IPS-18a (cell line): Measurements from ENCODE around the gene POTEG.
"Not testable (repeated sequence)": the region's sequence is repeated elsewhere in the genome, so short reads cannot be mapped to it uniquely, and the experiment has no call there.

ENCODE experiments used
- H3K27ac ChIP-seq: one replicate; pipeline ENCODE4 v1.5.1; 2013; ENCODE audit warnings: low read length
- H3K27me3 ChIP-seq: one replicate; pipeline ENCODE4 v1.6.1; 2013; ENCODE audit warnings: mild to moderate bottlenecking, low read length; ENCODE audit not compliant: control insufficient read depth, insufficient read depth
- H3K36me3 ChIP-seq: one replicate; pipeline ENCODE4 v1.6.1; 2013; ENCODE audit warnings: low read depth, low read length; ENCODE audit not compliant: control insufficient read depth
- H3K4me1 ChIP-seq: one replicate; pipeline ENCODE4 v1.6.1; 2013; ENCODE audit warnings: low read depth, low read length; ENCODE audit not compliant: control insufficient read depth
- H3K4me3 ChIP-seq: one replicate; pipeline ENCODE4 v1.5.1; 2013; ENCODE audit warnings: low read length
- H3K9ac ChIP-seq: one replicate; pipeline ENCODE4 v1.6.1; 2013; ENCODE audit warnings: mild to moderate bottlenecking, low read length, moderate library complexity
- H3K9me3 ChIP-seq: one replicate; pipeline ENCODE4 v1.6.1; 2013; ENCODE audit warnings: low read depth, low read length; ENCODE audit not compliant: control insufficient read depth

The POTEG gene

DNA sequence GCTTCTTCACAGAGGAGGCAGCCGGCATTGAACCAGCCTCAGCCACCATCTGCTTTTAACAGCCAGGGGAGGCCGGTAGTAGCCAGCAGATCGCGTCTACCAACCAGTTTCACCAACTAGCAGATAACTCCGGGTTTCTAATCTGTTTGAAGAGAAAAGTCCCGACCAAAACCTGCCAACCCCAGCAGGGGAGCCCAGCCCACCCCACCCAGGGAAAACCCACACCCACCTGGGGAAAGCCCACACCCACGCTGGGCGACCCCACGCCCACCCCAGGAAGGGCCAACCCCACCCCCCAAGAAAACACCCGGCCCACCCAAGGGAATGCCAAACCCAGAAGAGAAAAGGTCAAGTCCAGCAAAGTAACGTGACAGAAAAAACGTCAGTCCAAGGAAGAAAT lies at the start of gene POTEG:
POTEG (minus strand) TSS at position 101 of the 400 bp plus-strand sequence; CDS start at position 49, 52 bp downstream.
- H3K9me3 ChIP-seq, H3K4me1 ChIP-seq, H3K4me3 ChIP-seq, H3K36me3 ChIP-seq, H3K27me3 ChIP-seq, H3K27ac ChIP-seq, H3K9ac ChIP-seq: not testable (repeated sequence)

GRCh38 chr14:19482093-19482492 lies 48.0 kb upstream of the POTEG start:
- not testable (repeated sequence) for H3K4me1 ChIP-seq, H3K27me3 ChIP-seq, H3K4me3 ChIP-seq, H3K9me3 ChIP-seq, H3K9ac ChIP-seq, H3K27ac ChIP-seq, H3K36me3 ChIP-seq

DNA sequence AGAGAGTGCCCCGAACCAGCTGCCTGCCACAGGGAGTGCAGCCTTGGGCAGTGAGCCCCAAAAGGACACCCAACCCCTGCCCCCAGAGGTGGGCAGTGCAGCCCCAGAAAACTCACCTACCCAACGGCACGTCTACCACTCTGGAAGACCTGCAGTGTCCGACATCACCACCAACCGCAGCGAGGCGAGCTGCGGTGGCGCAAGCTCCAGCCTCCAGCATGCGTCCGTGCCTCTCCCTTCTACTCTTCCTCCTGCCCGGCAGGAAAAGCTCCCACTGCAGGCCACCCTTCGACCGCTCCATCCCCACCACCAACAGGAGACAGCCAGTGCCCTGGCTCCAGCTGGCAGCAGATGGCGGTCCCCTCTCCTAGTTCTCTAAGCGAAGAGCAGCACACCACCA lies 47.3 kb upstream of the POTEG start:
- H3K9me3 ChIP-seq, H3K4me3 ChIP-seq, H3K27ac ChIP-seq, H3K36me3 ChIP-seq, H3K4me1 ChIP-seq, H3K9ac ChIP-seq, H3K27me3 ChIP-seq: not testable (repeated sequence)

- not testable (repeated sequence) for H3K27ac ChIP-seq, H3K4me3 ChIP-seq, H3K27me3 ChIP-seq, H3K9me3 ChIP-seq, H3K4me1 ChIP-seq, H3K9ac ChIP-seq, H3K36me3 ChIP-seq
Measured at GRCh38 chr14:19480491-19480890, 46.4 kb upstream of the POTEG start.

DNA sequence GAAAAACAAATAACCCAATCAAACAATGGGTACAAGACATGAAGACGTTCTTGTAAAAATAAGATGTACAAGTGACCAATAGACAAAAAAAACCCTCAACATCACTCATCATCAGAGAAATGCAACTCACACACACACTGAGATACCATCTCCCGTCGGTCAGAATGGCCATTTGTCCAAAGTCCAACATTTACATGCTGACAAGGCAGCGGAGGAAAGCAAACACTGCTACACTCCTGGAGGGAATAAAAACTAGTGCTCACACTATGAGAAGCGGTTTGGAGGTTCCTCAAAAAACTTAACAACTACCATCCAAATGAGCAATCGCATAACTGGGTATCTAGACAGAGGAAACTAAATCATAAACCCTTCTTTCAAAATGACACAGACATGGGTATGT lies 11.6 kb upstream of the POTEG start:
- not testable (repeated sequence) for H3K36me3 ChIP-seq, H3K27me3 ChIP-seq

DNA sequence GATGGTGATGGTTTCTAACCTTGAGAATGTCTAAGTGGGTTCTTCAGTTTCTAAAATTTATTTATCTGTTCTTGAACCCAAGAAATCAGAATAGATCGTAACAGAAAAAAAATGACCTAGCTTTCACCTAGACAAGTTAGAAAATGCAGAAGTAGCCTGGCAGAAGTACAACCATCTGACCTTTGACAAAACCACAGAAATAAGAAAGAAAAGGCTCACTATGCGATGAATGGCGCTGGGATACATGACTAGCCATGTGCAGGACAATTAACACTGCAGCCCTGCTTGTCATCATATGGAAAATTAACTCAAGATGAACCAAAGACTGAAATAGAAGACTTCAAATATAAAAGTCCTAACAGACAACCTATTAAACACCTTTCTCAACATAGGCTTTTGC lies 5.7 kb upstream of the POTEG start:
- H3K9me3 ChIP-seq, H3K27ac ChIP-seq: not testable (repeated sequence)

More for the DNA sequence above, 11.6 kb upstream of the POTEG start:
- H3K27ac ChIP-seq, H3K4me1 ChIP-seq, H3K9me3 ChIP-seq, H3K9ac ChIP-seq, H3K4me3 ChIP-seq: not testable (repeated sequence)

DNA sequence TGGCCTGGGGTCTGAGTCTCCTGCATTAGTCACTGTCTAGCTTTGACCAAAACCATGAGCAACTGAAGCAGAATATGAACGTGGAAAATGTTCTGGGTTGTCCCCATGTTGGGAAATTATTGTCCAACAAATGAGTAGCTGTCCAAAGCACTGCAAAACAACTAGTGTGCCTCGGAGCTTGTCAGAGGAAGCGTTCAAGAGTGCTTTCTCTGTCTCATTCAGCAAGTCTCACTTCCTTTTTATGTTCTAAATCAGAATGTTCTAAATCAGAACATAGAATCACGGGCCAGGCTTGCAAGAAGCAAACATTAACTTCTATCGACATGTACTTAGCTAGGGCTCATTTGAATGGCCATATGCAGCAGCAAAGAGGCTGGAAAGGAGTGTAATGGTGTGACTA lies 5.1 kb upstream of the POTEG start:
- H3K36me3 ChIP-seq, H3K4me3 ChIP-seq, H3K27me3 ChIP-seq, H3K27ac ChIP-seq, H3K4me1 ChIP-seq, H3K9me3 ChIP-seq, H3K9ac ChIP-seq: not testable (repeated sequence)

More for the DNA sequence above, 5.7 kb upstream of the POTEG start:
- not testable (repeated sequence) for H3K4me1 ChIP-seq, H3K4me3 ChIP-seq, H3K27me3 ChIP-seq, H3K9ac ChIP-seq, H3K36me3 ChIP-seq

GRCh38 chr14:19437126-19437443 lies 2.9 kb upstream of the POTEG start:
- H3K9me3 ChIP-seq, H3K9ac ChIP-seq, H3K4me3 ChIP-seq, H3K36me3 ChIP-seq, H3K4me1 ChIP-seq, H3K27me3 ChIP-seq, H3K27ac ChIP-seq: not testable (repeated sequence)

DNA sequence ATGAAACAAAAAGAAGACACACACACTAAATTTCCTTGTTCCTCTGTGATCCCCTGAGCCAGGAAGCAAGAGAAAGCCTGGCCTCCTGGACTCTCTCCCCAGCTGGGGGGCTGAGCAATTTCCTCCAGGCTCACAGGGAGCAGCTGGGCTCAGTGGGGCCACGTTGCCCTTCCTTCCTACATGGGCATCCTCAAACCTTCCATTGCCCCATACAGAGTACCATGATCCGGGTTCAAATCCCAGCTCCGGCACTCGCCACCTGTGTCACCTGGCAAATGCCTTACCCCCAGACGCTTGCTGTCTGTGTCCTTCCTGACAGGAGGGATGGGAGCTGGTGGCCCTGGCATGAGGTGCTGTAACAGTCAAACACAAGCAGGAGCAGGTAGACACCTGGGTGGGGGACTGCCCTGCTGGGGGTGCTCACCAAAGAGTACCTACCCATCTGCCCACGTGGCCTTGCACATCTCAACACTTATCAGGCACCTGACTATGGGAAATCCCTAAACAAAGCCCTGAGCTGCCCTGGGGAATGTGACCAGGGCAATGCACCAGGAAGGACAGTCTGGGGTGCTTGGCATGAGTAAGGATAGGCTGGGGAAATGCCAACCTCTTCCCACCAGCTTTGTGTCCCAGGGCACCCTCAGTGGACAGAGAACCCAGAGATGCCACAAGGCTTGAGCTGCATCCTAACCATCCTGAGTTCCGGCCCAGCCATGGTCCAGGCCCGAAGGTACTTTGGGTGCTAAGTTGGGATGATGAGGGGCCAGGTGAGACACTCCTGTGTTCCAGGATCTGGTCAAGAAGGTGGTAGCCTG lies 2.4 kb upstream of the POTEG start:
- not testable (repeated sequence) for H3K27me3 ChIP-seq, H3K36me3 ChIP-seq, H3K9me3 ChIP-seq, H3K9ac ChIP-seq, H3K4me3 ChIP-seq, H3K4me1 ChIP-seq, H3K27ac ChIP-seq

GRCh38 chr14:19435852-19436251 lies 1.7 kb upstream of the POTEG start:
- H3K9ac ChIP-seq, H3K4me1 ChIP-seq, H3K27me3 ChIP-seq, H3K27ac ChIP-seq, H3K9me3 ChIP-seq, H3K36me3 ChIP-seq, H3K4me3 ChIP-seq: not testable (repeated sequence)

GRCh38 chr14:19434891-19435290 lies 750 bp upstream of the POTEG start:
- H3K36me3 ChIP-seq, H3K9me3 ChIP-seq, H3K9ac ChIP-seq, H3K4me1 ChIP-seq, H3K4me3 ChIP-seq, H3K27me3 ChIP-seq, H3K27ac ChIP-seq: not testable (repeated sequence)

GRCh38 chr14:19433765-19434164 lies 376 bp downstream of the POTEG start:
- H3K4me3 ChIP-seq, H3K27ac ChIP-seq, H3K9me3 ChIP-seq, H3K9ac ChIP-seq, H3K27me3 ChIP-seq, H3K36me3 ChIP-seq, H3K4me1 ChIP-seq: not testable (repeated sequence)
